Osteoblast (primary cell): ENCODE measurements around the gene CLEC4M. TPM values are rescaled to one million over a fixed set of nuclear protein-coding genes. Genes with fewer than 3 reads are reported as not detected.

ENCODE experiments used
- DNase-seq: peaks from one replicate; pipeline ENCODE4 v3.0.0; 2011; ENCODE audit warnings: low spot score, mixed read lengths; ENCODE audit not compliant: insufficient read length; ENCODE audit errors: missing footprints
- H2AFZ ChIP-seq: 2 replicates; pipeline ENCODE4 v1.6.0; 2011; ENCODE audit warnings: mild to moderate bottlenecking, low read length
- H3K27ac ChIP-seq: 2 replicates; pipeline ENCODE4 v1.5.1; 2011; ENCODE audit warnings: mild to moderate bottlenecking, low read depth, low read length, moderate library complexity
- H3K27me3 ChIP-seq: 2 replicates; pipeline ENCODE4 v1.6.0; 2012; ENCODE audit warnings: mild to moderate bottlenecking, control low read depth, inconsistent platforms, low read length, moderate library complexity; ENCODE audit not compliant: insufficient read depth
- H3K36me3 ChIP-seq: 2 replicates; pipeline ENCODE4 v1.5.1; 2011; ENCODE audit warnings: mild to moderate bottlenecking, low read length, control low read depth, moderate library complexity; ENCODE audit not compliant: insufficient read depth
- H3K4me1 ChIP-seq: 2 replicates; pipeline ENCODE4 v1.5.1; 2011; ENCODE audit warnings: mild to moderate bottlenecking, low read length, control low read depth, moderate library complexity; ENCODE audit not compliant: insufficient read depth
- H3K4me2 ChIP-seq: 2 replicates; pipeline ENCODE4 v1.6.0; 2011; ENCODE audit warnings: mild to moderate bottlenecking, low read length; ENCODE audit not compliant: insufficient read depth
- H3K4me3 ChIP-seq: fragments of 200-600 bp; sonication (generic); 3 replicates; pipeline ENCODE4 v1.5.1; 2012; ENCODE audit warnings: mild to moderate bottlenecking, low read length, inconsistent platforms; ENCODE audit not compliant: insufficient read depth
- H3K79me2 ChIP-seq: 2 replicates; pipeline ENCODE4 v1.6.0; 2012; ENCODE audit warnings: mild to moderate bottlenecking, low read length, control low read depth, inconsistent platforms; ENCODE audit not compliant: insufficient read depth
- H3K9me3 ChIP-seq: 2 replicates; pipeline ENCODE4 v1.5.1; 2011; ENCODE audit warnings: low read depth, low read length, control low read depth
- H4K20me1 ChIP-seq: 2 replicates; pipeline ENCODE4 v1.6.0; 2012; ENCODE audit warnings: mild to moderate bottlenecking, low read length, control low read depth; ENCODE audit not compliant: insufficient read depth
- total RNA-seq: library from RNA; depleted of rRNA; stranded (reverse); fragments of >200 nt; gene quantifications from 2 replicates; pipeline ENCODE4 v1.2.3, GENCODE V29; 2012
- TF ChIP-seq, protein P1 (sequence below): IDR thresholded peaks from 2 replicates; pipeline ENCODE4 v1.5.1; 2011; ENCODE audit warnings: mild to moderate bottlenecking, low read depth, low read length, moderate library complexity; ENCODE audit errors: extremely low read depth

The CLEC4M gene
- total RNA-seq, 1 donor = not detected

GRCh38 chr19:7729831-7730285 lies 33.2 kb upstream of the CLEC4M start:
- Histone ChIP-seq H3K4me1 (no peaks in the 10 kb centered on the region), H4K20me1 (no peaks in the 10 kb centered on the region), H3K79me2 (no peaks in the 10 kb centered on the region), H3K4me2 (no peak overlapping the region), H3K9me3 (no peaks in the 10 kb centered on the region), H3K27ac (no peak overlapping the region), H3K27me3 (peaks cover 26% of the 10 kb centered on the region), H3K36me3 (no peaks in the 10 kb centered on the region), H2AFZ (no peak overlapping the region), H3K4me3 (no peak overlapping the region)
- no peak for DNase-seq
- TF ChIP-seq, protein P1, sequence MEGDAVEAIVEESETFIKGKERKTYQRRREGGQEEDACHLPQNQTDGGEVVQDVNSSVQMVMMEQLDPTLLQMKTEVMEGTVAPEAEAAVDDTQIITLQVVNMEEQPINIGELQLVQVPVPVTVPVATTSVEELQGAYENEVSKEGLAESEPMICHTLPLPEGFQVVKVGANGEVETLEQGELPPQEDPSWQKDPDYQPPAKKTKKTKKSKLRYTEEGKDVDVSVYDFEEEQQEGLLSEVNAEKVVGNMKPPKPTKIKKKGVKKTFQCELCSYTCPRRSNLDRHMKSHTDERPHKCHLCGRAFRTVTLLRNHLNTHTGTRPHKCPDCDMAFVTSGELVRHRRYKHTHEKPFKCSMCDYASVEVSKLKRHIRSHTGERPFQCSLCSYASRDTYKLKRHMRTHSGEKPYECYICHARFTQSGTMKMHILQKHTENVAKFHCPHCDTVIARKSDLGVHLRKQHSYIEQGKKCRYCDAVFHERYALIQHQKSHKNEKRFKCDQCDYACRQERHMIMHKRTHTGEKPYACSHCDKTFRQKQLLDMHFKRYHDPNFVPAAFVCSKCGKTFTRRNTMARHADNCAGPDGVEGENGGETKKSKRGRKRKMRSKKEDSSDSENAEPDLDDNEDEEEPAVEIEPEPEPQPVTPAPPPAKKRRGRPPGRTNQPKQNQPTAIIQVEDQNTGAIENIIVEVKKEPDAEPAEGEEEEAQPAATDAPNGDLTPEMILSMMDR = no peak

- Histone ChIP-seq H3K27ac (no peak overlapping the region), H3K4me3 (no peak overlapping the region), H3K27me3 (peaks cover 29% of the 10 kb centered on the region), H4K20me1 (no peaks in the 10 kb centered on the region), H3K79me2 (no peaks in the 10 kb centered on the region), H3K4me1 (no peaks in the 10 kb centered on the region), H3K36me3 (no peaks in the 10 kb centered on the region), H2AFZ (no peak overlapping the region), H3K9me3 (no peaks in the 10 kb centered on the region), H3K4me2 (no peak overlapping the region)
- no peak for DNase-seq
- TF ChIP-seq, protein P1 = no peak
Measured at GRCh38 chr19:7730286-7731217, 32.5 kb upstream of the CLEC4M start.

- H3K79me2 ChIP-seq = no peaks in the 10 kb centered on the region
- no peak for DNase-seq
- TF ChIP-seq, protein P1 = no peak
- peaks cover 29% of the 10 kb centered on the region for H3K27me3 ChIP-seq
- H3K36me3 ChIP-seq = no peaks in the 10 kb centered on the region
- H4K20me1 ChIP-seq = no peaks in the 10 kb centered on the region
- no peak overlapping the region for H3K4me2 ChIP-seq
- H3K9me3 ChIP-seq = no peaks in the 10 kb centered on the region
- H3K4me1 ChIP-seq = no peaks in the 10 kb centered on the region
- no peak overlapping the region for H2AFZ ChIP-seq
- H3K4me3 ChIP-seq = no peak overlapping the region
- H3K27ac ChIP-seq = no peak overlapping the region
Measured at GRCh38 chr19:7731218-7731595, 31.8 kb upstream of the CLEC4M start.

DNA sequence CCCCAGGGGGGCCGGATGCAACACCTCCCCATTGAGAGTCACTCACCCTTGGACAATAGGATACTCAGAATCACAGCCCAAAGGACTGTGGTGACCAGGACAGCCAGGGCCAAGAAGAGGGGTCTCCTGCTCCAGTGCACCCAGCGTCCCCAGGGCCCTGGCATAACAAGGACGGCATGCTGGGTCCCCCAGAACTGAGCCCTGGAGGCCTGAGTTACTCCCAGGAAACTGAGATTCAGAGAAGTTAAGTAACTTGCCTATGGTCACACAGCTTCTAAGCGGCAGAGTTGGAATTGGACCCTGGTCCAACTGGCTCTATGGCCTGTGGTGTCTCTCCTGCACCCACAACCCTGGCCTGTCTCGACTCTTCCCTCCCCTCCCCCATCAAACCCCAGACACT lies 31.4 kb upstream of the CLEC4M start:
- Histone ChIP-seq H2AFZ (no peak overlapping the region), H3K4me3 (no peak overlapping the region), H3K36me3 (no peaks in the 10 kb centered on the region), H4K20me1 (no peaks in the 10 kb centered on the region), H3K79me2 (no peaks in the 10 kb centered on the region), H3K4me1 (no peaks in the 10 kb centered on the region), H3K4me2 (no peak overlapping the region), H3K27me3 (peaks cover 29% of the 10 kb centered on the region), H3K9me3 (no peaks in the 10 kb centered on the region), H3K27ac (no peak overlapping the region)
- DNase-seq = no peak
- TF ChIP-seq, protein P1 = no peak
